GM12891 (cell line): ENCODE data around the gene PRSS8.
"Not testable (repeated sequence)": the region's sequence is repeated elsewhere in the genome, so short reads cannot be mapped to it uniquely, and the experiment has no call there.

Source experiments
- DNase-seq: peaks from one replicate; pipeline ENCODE4 v3.0.0; 2011; ENCODE audit warnings: low spot score; ENCODE audit not compliant: insufficient read length
- FAIRE-seq: peaks from 2 replicates; lab custom pipeline; 2011; peaks lifted over from hg19 to GRCh38; lab: Jason Lieb, UNC
- PAX5 ChIP-seq: IDR thresholded peaks from 2 replicates; pipeline ENCODE4 v1.6.1; 2011; ENCODE audit warnings: low read length, moderate library complexity, mild to moderate bottlenecking; ENCODE audit not compliant: insufficient read depth, severe bottlenecking
- POLR2A ChIP-seq: IDR thresholded peaks from 2 replicates; pipeline ENCODE4 v1.6.1; 2011; ENCODE audit warnings: low read depth, low read length, control low read depth
- POLR2AphosphoS5 ChIP-seq: IDR thresholded peaks from 2 replicates; pipeline ENCODE4 v1.6.1; 2011; ENCODE audit warnings: low read depth, low read length, control low read depth
- POU2F2 ChIP-seq: IDR thresholded peaks from 2 replicates; pipeline ENCODE4 v1.6.1; 2011; ENCODE audit warnings: low read depth, mild to moderate bottlenecking, control low read depth, low read length, moderate library complexity
- SPI1 ChIP-seq: IDR thresholded peaks from 2 replicates; pipeline ENCODE4 v1.6.1; 2011; ENCODE audit warnings: low read depth, low read length, control low read depth
- TAF1 ChIP-seq: IDR thresholded peaks from 2 replicates; pipeline ENCODE4 v1.6.1; 2011; ENCODE audit warnings: low read depth, low read length, control low read depth

The PRSS8 gene

DNA sequence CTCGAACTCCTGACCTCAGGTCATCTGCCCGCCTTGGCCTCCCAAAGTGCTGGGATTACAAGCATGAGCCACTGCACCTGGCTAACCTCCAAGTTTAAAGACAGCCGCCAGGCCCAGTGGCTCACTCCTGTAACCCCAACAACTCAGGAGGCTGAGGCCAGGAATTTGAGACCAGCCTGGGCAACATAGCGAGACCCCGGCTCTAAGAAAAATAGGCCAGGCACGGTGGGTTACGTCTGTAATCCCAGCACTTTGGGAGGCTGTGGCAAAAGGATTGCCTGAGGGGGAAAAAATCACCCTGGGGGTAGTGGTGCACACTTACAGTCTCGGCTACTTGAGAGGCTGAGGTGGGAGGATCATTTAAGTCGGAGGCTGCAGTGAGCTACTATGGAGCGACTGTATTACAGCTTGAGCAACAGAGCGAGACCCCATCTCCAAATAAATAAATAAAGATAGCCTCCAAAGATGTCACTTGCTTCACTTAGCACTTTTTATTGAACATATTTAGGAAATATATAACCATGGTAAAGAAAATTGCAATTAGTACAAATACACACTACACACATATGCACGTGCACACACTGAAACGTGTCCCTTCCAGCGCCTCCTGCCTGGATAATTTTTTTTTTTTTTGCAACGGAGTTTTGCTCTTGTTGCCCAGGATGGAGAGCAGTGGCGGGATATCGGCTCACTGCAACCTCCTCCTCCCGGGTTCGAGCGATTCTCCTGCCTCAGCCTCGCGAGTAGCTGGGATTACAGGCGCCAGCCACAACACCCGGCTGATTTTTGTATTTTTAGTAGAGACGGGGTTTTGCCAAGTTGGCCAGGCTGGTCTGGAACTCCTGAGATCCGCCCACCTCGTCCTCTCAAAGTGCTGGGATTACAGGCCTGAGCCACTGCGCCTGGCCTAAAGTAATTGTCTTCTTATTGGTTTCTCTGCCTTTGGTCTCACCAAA lies 28.7 kb downstream of the PRSS8 start:
- no peak for FAIRE-seq
- TF ChIP-seq SPI1 (no peak), PAX5 (no peak), POLR2AphosphoS5 (no peak), TAF1 (no peak), POU2F2 (no peak), POLR2A (no peak)
- no peak for DNase-seq

DNA sequence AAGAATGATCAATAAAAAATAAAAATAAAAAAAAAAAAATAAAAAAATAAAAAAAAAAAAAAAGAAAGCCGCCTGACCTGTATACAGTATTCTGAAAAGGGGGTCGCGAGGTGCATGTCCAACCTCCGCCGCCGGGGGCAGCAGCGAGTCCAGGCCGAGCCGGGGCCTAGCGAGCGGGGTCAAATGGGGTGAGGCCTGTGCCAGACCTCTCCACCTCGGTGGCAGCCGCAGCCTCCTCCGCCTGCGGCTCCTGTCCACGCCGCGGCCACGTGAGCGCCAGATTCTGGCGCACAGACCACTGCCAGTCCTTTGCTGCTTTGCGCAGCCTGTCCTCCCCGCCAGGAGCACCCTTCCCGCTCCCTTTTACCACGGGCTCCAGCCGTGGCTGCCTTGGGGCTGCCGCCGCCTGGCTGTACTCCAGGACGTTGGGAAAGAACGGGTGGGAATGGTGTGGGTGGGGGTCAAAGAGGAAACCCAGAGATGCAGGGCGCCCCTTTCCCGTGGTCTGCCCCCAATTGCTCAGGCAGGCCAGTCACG lies 29.8 kb downstream of the PRSS8 start:
- FAIRE-seq (peak; percentile 61), DNase-seq (peak; percentile 84)
- TF ChIP-seq POLR2A (no peak), POU2F2 (no peak), SPI1 (no peak), TAF1 (no peak), PAX5 (no peak), POLR2AphosphoS5 (no peak)

DNA sequence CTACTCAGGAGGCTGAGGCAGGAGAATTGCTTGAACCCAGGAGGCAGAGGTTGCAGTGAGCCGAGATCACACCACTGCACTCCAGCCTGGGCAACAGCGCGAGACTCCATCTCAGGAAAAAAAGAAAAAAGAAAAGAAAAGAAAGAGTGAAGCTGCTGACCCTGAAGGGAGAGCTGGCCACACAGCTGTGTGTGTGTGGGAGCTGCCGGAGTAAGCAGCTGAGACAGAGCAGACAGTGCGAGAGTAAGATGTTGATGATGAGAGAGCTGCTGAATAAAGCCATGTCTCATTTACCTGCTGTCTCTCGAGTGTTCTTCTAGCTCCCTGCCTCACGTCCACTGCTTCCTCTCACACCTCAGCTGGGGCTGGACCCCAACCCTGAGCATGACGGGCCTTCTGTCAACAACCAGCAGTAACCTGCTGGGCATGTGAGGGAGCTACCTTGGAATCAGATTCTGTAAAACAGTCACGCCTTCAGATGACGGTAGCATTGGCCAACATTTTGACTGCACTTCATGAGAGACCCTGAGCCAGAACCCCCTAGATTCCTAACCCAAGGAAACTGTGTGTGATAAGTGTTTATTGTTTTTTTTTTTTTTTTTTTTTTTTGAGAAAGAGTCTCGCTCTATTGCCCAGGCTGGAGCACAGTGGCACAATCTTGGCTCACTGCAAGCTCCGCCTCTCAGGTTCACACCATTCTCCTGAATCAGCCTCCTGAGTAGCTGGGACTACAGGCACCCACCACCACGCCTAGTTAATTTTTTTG lies 34.5 kb downstream of the PRSS8 start:
- FAIRE-seq, DNase-seq: not testable (repeated sequence)

DNA sequence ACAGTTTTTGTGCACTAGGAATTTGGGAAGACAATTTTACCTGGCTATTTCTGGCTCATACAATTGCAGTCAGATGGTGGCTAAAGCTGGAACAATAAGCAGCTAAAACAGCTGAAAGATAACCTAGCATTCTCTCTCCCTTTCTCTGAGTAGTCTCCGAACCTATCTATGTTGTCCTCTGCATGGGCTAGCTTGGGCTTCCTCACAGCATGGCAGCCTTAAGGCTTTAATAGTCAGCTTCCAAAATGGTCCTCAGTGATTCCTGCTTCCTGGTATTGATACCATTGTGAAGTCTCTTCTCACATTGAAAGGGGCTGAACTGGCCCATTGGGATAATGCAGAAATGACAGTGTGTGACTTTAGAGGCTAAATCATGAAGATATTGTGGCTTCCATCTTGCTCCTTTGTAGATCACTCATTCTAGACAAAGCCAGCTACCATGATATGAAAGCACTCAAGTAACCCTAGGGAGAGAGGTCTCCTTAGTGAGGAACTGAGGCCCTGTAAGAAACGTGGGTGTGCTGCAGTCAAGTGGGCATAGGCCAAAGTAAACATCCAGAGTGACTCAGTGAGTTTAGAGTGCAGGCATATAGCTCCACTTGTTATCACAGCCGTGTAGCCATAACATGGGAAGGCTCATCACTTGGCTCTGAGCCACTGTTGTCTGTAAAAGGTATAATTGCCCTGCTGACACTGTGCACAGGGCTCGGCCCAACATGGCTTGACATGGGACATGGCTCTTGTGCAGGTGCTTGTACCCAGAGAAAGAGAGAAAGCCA lies 35.5 kb downstream of the PRSS8 start:
- FAIRE-seq, result no peak
- no peak for TF ChIP-seq SPI1
- no peak for TF ChIP-seq POLR2AphosphoS5
- TF ChIP-seq TAF1, result no peak
- TF ChIP-seq PAX5, result no peak
- TF ChIP-seq POLR2A, result no peak
- no peak for TF ChIP-seq POU2F2

DNA sequence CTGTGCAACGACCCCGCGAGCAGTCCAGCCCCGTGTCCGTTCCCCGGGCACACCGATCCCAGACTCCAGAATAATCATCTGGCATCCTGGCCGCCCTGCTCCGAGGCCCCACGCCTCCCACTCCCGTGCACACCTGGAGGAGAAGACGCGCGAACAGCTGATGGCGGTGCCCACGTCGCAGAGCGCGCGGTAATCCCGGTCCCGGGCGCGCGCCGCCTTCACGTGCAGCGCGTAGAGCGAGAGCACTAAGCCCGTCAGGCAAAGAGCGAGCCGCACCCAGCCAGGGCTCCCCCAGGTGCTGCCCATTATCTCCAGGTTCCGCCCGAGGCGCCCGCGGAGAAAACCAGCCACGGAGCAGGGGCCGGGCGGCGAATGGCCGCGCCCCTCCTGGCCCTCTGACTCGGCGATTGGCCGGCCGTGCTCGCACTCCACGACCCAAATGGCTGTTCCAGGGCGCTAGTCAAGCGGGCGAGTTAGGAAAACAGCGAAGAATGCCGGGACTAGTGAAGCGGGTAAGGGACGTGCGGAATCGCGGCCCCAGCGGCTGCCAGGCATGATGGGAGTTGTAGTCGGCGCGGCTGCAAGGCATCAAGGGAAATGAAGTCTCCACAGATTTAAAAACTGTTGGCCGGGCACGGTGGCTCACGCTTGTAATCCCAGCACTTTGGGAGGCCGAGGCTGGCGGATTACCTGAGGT lies 41.0 kb downstream of the PRSS8 start, which contains the start of gene VKORC1:
Gene VKORC1 (minus strand): TSS at position 374 of the 697 bp plus-strand sequence. CDS start 68 bp downstream, at position 306.
- peak; percentile 98 for FAIRE-seq
- peak; percentile 92 for DNase-seq
- peak; percentile 51; the same call in 1 of the 2 replicates for TF ChIP-seq TAF1
- TF ChIP-seq PAX5, result peak; percentile 39
- peak; percentile 33; the same call in 1 of the 2 replicates for TF ChIP-seq POLR2A
- no peak for TF ChIP-seq SPI1
- no peak for TF ChIP-seq POU2F2
- TF ChIP-seq POLR2AphosphoS5, result 0 out of 2 replicates have a peak, but pooled peaks have one; percentile 26

More for the DNA sequence above, 35.5 kb downstream of the PRSS8 start:
- DNase-seq, result no peak

DNA sequence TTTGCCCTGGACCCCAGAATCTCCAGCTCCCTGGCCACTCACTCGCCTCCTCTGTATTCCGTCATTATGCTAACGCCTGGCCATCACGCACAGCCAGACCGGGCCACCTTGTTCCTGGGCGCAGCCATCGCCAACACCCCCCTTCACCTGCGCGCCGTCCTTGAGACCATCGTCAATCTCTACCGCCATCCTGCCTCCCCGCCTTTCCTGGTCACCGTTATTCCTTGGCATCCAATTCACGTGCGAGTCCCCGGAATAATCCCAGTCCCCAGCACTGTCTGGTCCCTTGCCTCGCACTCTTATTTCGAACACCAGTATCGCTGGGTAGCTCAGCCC lies 41.5 kb downstream of the PRSS8 start:
- no peak for TF ChIP-seq POLR2AphosphoS5
- no peak for TF ChIP-seq POLR2A
- no peak for TF ChIP-seq SPI1
- FAIRE-seq, result peak; percentile 20
- no peak for DNase-seq

DNA sequence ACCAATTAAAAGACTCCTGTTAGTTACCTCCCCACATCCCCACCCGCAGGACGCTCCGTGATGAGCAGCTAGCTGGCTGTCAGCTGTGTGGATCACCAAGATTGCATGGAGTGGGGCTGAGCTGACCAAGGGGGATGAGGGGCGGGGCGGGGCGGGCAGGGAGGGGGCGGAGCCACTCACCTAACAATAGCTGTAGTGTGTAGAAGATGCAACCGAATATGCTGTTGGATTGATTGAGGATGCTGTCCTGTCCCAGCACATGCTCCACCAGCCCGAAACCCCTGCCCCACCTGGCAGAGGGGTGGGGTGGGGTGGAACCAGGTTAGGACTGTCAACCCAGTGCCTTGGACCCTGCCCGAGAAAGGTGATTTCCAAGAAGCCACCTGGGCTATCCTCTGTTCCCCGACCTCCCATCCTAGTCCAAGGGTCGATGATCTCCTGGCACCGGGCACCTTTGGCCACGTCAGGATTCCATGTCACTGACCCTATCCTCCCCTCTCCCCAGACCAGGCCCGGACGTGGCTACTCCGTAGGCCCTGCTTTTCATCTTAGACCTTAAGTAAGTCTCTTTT lies 42.3 kb downstream of the PRSS8 start:
- DNase-seq (no peak), FAIRE-seq (peak; percentile 38)
- TF ChIP-seq POLR2A, result no peak
- TF ChIP-seq POLR2AphosphoS5, result no peak
- TF ChIP-seq PAX5, result no peak

DNA sequence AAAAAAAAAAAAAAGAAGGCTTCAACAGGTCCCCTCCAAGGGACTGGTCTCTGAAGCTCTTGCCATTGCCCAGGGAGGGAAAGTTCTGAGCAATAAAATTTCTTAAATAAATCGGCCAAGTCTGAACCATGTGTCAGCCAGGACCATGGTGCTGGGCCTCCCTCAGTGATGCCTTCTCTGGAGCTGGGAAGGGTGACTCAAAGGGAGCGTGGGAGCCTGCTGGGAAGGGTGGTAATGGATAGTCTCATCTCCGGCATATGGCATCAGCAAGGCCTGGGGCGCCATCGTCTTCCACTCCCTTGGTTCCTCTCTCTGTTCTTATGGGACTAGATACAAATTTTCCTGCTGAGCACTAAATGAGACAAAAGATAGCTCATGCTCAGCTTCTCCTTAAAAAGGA lies 43.2 kb downstream of the PRSS8 start:
- TF ChIP-seq PAX5 (no peak), POU2F2 (no peak), SPI1 (no peak), TAF1 (no peak), POLR2A (no peak), POLR2AphosphoS5 (no peak)
- no peak for FAIRE-seq
- DNase-seq, result no peak
